Testis (tissue), 3 donors: ENCODE results near the gene IRF3. TPM values are rescaled to one million over a fixed set of nuclear protein-coding genes. Genes with fewer than 3 reads are reported as not detected.

Experiments used
- DNase-seq: peaks from one replicate; pipeline ENCODE4 v3.0.0-alpha.2; 2019
- H3K27ac ChIP-seq, 2 donors: fragments of 200-600 bp; sonication (generic); one replicate each; pipeline ENCODE4 v1.5.1; 2019
- H3K27me3 ChIP-seq: fragments of 200-600 bp; sonication (generic); one replicate; pipeline ENCODE4 v1.5.1; 2019
- H3K36me3 ChIP-seq: fragments of 200-600 bp; sonication (generic); one replicate; pipeline ENCODE4 v1.5.1; 2017; ENCODE audit warnings: low read depth; ENCODE audit errors: missing control alignments
- H3K4me1 ChIP-seq: fragments of 200-600 bp; sonication (generic); one replicate; pipeline ENCODE4 v1.5.1; 2019
- H3K4me3 ChIP-seq, 2 donors: fragments of 200-600 bp; sonication (generic); one replicate each; pipeline ENCODE4 v1.5.1; 2017 to 2019
- H3K9me3 ChIP-seq: fragments of 200-600 bp; sonication (generic); one replicate; pipeline ENCODE4 v1.5.1; 2017
- CTCF ChIP-seq, 3 experiments: fragments of 450-650 bp in 2 of 3; fragments of 200-600 bp in 1 of 3; sonication (generic) in 1 of 3; IDR thresholded peaks; one replicate each; pipeline ENCODE4 v1.5.1; 2016 to 2019; ENCODE audit warnings: antibody characterized with exemption in 3 of 3, mild to moderate bottlenecking in 2 of 3, moderate library complexity in 1 of 3
- POLR2A ChIP-seq: fragments of 450-650 bp; IDR thresholded peaks from one replicate; pipeline ENCODE4 v1.6.1; 2017; ENCODE audit warnings: antibody characterized with exemption, mild to moderate bottlenecking, moderate library complexity
- WGBS, 2 donors: methylation state at CpG; one replicate each; pipeline ENCODE4 v1.1.5; 2018; 5-methylcytosine and 5-hydroxymethylcytosine counted together
- intact Hi-C: fragments of 100-400 bp; cut with DNase I; formaldehyde crosslinking; loops from one replicate; pipeline ENCODE4 v1.15.1; 2023; ENCODE audit warnings: low total_unique reads
- polyA plus RNA-seq: library from polyadenylated mRNA; stranded (reverse); fragments of 350-450 nt; fragmentation: Illumina TruSeq; extraction: RNeasy Lipid Tissue Mini Kit (QIAGEN cat#74804); gene quantifications from one replicate; pipeline ENCODE4 v1.2.3, GENCODE V29; 2014; ENCODE audit warnings: low read depth, low replicate concordance; ENCODE audit not compliant: insufficient read depth
- total RNA-seq, 2 donors: library from RNA; depleted of rRNA; stranded (reverse); fragments of >200 nt; gene quantifications; one replicate each; pipeline ENCODE4 v1.2.3, GENCODE V29; 2016

The IRF3 gene
- total and polyA plus RNA-seq, 3 donors from 2014 or later: 34.9 to 51.6 (median 50.1) TPM

GRCh38 chr19:49658139-49658517, 7.5 kb downstream of the IRF3 start:
- H3K27me3 ChIP-seq: no peaks in the 10 kb centered on the region
- 84 to 88% methylated on average over 5 to 15 of the region's 15 CpGs for WGBS, 2 donors
- no peak for TF ChIP-seq POLR2A
- TF ChIP-seq CTCF (IDR thresholded peaks at IDR 0.05): no peak
- H3K4me1 ChIP-seq: no peaks in the 10 kb centered on the region
- no peak for DNase-seq
- H3K36me3 ChIP-seq: no peaks in the 10 kb centered on the region
- H3K27ac ChIP-seq: no peak overlapping the region
- intact Hi-C loops: no loop called here
- no peaks in the 10 kb centered on the region for H3K9me3 ChIP-seq
- no peak overlapping the region for H3K4me3 ChIP-seq

GRCh38 chr19:49657493-49658138, 8.0 kb downstream of the IRF3 start:
- Histone ChIP-seq H3K36me3 (no peaks in the 10 kb centered on the region), H3K4me3 (no peak overlapping the region), H3K27ac (no peak overlapping the region), H3K9me3 (no peaks in the 10 kb centered on the region), H3K27me3 (no peaks in the 10 kb centered on the region), H3K4me1 (no peaks in the 10 kb centered on the region)
- intact Hi-C loops: no loop called here
- no peak for DNase-seq
- WGBS, 2 donors: 77 to 80% methylated on average over 18 to 22 of the region's 22 CpGs
- TF ChIP-seq POLR2A: no peak
- no peak for TF ChIP-seq CTCF (IDR thresholded peaks at IDR 0.05)

- intact Hi-C loops: no loop called here
Observed at GRCh38 chr19:49656456-49657109, 9.1 kb downstream of the IRF3 start.

GRCh38 chr19:49655570-49656455, 9.8 kb downstream of the IRF3 start:
- 91 to 92% methylated on average over 20 to 23 of the region's 23 CpGs for WGBS, 2 donors
- Histone ChIP-seq H3K27ac (no peak overlapping the region), H3K4me3 (no peak overlapping the region), H3K27me3 (no peaks in the 10 kb centered on the region), H3K9me3 (no peaks in the 10 kb centered on the region), H3K36me3 (no peaks in the 10 kb centered on the region), H3K4me1 (no peaks in the 10 kb centered on the region)
- intact Hi-C loops: no loop called here
- TF ChIP-seq CTCF (IDR thresholded peaks at IDR 0.05): no peak
- TF ChIP-seq POLR2A: no peak
- DNase-seq: no peak

More at GRCh38 chr19:49656456-49657109, 9.1 kb downstream of the IRF3 start:
- Histone ChIP-seq H3K36me3 (no peaks in the 10 kb centered on the region), H3K9me3 (no peaks in the 10 kb centered on the region), H3K27ac (no peak overlapping the region), H3K4me3 (no peak overlapping the region), H3K27me3 (no peaks in the 10 kb centered on the region), H3K4me1 (no peaks in the 10 kb centered on the region)
- no peak for DNase-seq
- WGBS, 2 donors: 84 to 86% methylated on average over 17 of the region's 17 CpGs
- no peak for TF ChIP-seq POLR2A
- TF ChIP-seq CTCF (IDR thresholded peaks at IDR 0.05): no peak
